Measurements from ENCODE around the gene GABPB2.
A peak's percentile ranks its signal among the peaks of the same experiment; 100 is the strongest.

Gene GABPB2

GRCh38 chr1:151070474-151071276, at the start of gene GABPB2:
TSS of gene GABPB2 (plus strand) at chr1:151070761. CDS start at chr1:151088190, 17,429 bp downstream.
- no peaks in the 10 kb centered on the region for H3K4me1 ChIP-seq (ENCODE audit: control insufficient read depth, insufficient read depth, low read length)
- POLR2A ChIA-PET: interaction anchor here (0.6 to 2.9 kb wide), 14 partner anchors 8 to 130 kb away, joined by 3 to 20 read pairs (median 4); partner anchors contain the start of genes C1orf56, CDC42SE1, MLLT11 and VPS72
- H3K9me3 ChIP-seq (ENCODE audit: control insufficient read depth, insufficient read depth, low read depth, low read length): no peaks in the 10 kb centered on the region
- H3K27ac ChIP-seq (ENCODE audit: extremely low read depth, low read depth, low read length): peak within 1 kb of the TSS; percentile 90
- peak within 1 kb of the TSS; percentile 84 for H3K4me3 ChIP-seq (ENCODE audit: low read depth, low read length)
- H3K36me3 ChIP-seq (ENCODE audit: control insufficient read depth in 2 of 2, insufficient read depth in 1 of 2, low read length in 2 of 2): peaks cover 4 to 24% of the 10 kb centered on the region in 2 experiments; a peak in 2 of 3 replicates
- CTCF ChIA-PET: interaction anchor here (0.6 to 2.6 kb wide), 5 partner anchors 10 to 1169 kb away, joined by 3 to 9 read pairs (median 4); partner anchors contain the start of genes CDC42SE1 and MLLT11
- TF ChIP-seq ZNF138 (tag by site-specific recombination; IDR thresholded peaks at IDR 0.05; ENCODE audit: borderline replicate concordance) (no peak), ZNF747 (tag by site-specific recombination; IDR thresholded peaks at IDR 0.05) (no peak), ZNF530 (tag by site-specific recombination; IDR thresholded peaks at IDR 0.05; ENCODE audit: low read depth) (no peak), IKZF3 (tag by site-specific recombination; IDR thresholded peaks at IDR 0.05) (peak; percentile 76), ZNF843 (tag by site-specific recombination; IDR thresholded peaks at IDR 0.05) (peak; percentile 78), HOXD13 (CRISPR knock-in tag; IDR thresholded peaks at IDR 0.05; ENCODE audit: borderline replicate concordance) (no peak), ZNF248 (tag by site-specific recombination; IDR thresholded peaks at IDR 0.05) (no peak), ZIC2 (tag by site-specific recombination; IDR thresholded peaks at IDR 0.05) (peak; percentile 78), ZNF645 (tag by site-specific recombination; IDR thresholded peaks at IDR 0.05) (no peak), ZBTB1 (tag by site-specific recombination; IDR thresholded peaks at IDR 0.05) (no peak), KLF8 (tag by site-specific recombination; IDR thresholded peaks at IDR 0.05) (peak; percentile 98), MEIS1 (CRISPR knock-in tag; IDR thresholded peaks at IDR 0.05; ENCODE audit: borderline replicate concordance) (no peak), ZNF624 (tag by site-specific recombination; IDR thresholded peaks at IDR 0.05) (peak; percentile 84; the same call in 1 of the 2 replicates), ZNF449 (tag by site-specific recombination; IDR thresholded peaks at IDR 0.05) (peak; percentile 66; the same call in 1 of the 2 replicates), ZNF169 (tag by site-specific recombination; IDR thresholded peaks at IDR 0.05) (no peak), ZNF37A (tag by site-specific recombination; IDR thresholded peaks at IDR 0.05) (peak; percentile 55; the same call in 1 of the 2 replicates), GLIS1 (tag by site-specific recombination; IDR thresholded peaks at IDR 0.05) (peak; percentile 70), ZBTB44 (tag by site-specific recombination; IDR thresholded peaks at IDR 0.05) (peak; percentile 79), ZNF274 (IDR thresholded peaks at IDR 0.05; ENCODE audit: low read length) (no peak), ZNF274 (tag by site-specific recombination; IDR thresholded peaks at IDR 0.05; ENCODE audit: borderline replicate concordance) (no peak), ZXDB (tag by site-specific recombination; IDR thresholded peaks at IDR 0.05) (peak; percentile 99), OSR2 (tag by site-specific recombination; IDR thresholded peaks at IDR 0.05) (peak; percentile 82), ZSCAN30 (tag by site-specific recombination; IDR thresholded peaks at IDR 0.05) (peak; percentile 95), ZNF311 (tag by site-specific recombination; IDR thresholded peaks at IDR 0.05; ENCODE audit: borderline replicate concordance) (no peak), ZNF18 (tag by site-specific recombination; IDR thresholded peaks at IDR 0.05) (peak; percentile 70), ZNF335 (tag by site-specific recombination; conservative IDR thresholded peaks at IDR 0.05) (peak; percentile 95), KLF10 (tag by site-specific recombination; IDR thresholded peaks at IDR 0.05) (peak; percentile 82), ZNF664 (tag by site-specific recombination; IDR thresholded peaks at IDR 0.05) (peak; percentile 98), PBX3 (CRISPR knock-in tag; IDR thresholded peaks at IDR 0.05) (no peak), ZNF175 (tag by site-specific recombination; IDR thresholded peaks at IDR 0.05) (no peak), ZNF423 (tag by site-specific recombination; IDR thresholded peaks at IDR 0.05) (no peak), ZNF600 (tag by site-specific recombination; IDR thresholded peaks at IDR 0.05) (peak; percentile 99), KLF9 (tag by site-specific recombination; IDR thresholded peaks at IDR 0.05; ENCODE audit: low read depth) (peak; percentile 61)

Data from HEK293 (cell line).